HG03039 (cell line): Measurements from ENCODE around the gene SLC35A3.

Source experiments
- ATAC-seq: cut with Tn5 transposase; IDR thresholded peaks from one replicate; pipeline ENCODE4 v1.9.1; 2021; ENCODE audit warnings: mild to moderate bottlenecking, moderate library complexity; ENCODE audit not compliant: unreplicated experiment

The SLC35A3 gene

GRCh38 chr1:100074604-100075395 lies 105.0 kb downstream of the SLC35A3 start:
- no peak for ATAC-seq

GRCh38 chr1:100075773-100076172 lies 106.0 kb downstream of the SLC35A3 start:
- ATAC-seq = peak; percentile 49

GRCh38 chr1:100076319-100076718 lies 106.5 kb downstream of the SLC35A3 start:
- no peak for ATAC-seq

GRCh38 chr1:100076744-100077143 lies 106.9 kb downstream of the SLC35A3 start:
- ATAC-seq = peak; percentile 54

DNA sequence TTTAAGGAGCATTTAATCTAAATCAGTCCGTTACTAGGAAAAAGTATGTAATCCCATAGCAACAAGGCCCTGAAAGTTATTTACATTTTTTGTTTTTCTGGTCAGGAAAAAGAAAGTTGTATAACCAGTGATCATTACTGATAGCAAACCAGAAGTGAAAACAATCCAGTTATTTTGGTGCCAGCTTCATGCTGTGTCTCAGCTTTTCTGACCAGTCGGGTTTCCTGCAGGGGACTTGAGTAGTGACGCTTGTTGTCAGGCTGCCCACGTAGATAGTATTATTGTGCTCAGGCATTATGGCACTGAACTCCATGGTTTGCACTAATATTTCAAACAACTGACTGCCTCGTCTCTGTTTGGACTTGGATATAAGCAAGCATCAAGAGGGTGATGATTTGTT lies 107.7 kb downstream of the SLC35A3 start:
- ATAC-seq = peak; percentile 57

- ATAC-seq = no peak
Observed at GRCh38 chr1:100080331-100080730, 110.5 kb downstream of the SLC35A3 start.
